HTR-8/SVneo (cell line): ENCODE measurements around the gene PCGF2.

ENCODE experiments used
- DNase-seq: peaks from one replicate; pipeline ENCODE4 v3.0.0; 2011; ENCODE audit warnings: low spot score, mixed read lengths; ENCODE audit not compliant: insufficient read length
- FAIRE-seq: peaks from 2 replicates; lab custom pipeline; 2011; peaks lifted over from hg19 to GRCh38; lab: Jason Lieb, UNC

PCGF2 gene

GRCh38 chr17:38721802-38722201 lies 26.3 kb downstream of the PCGF2 start:
- DNase-seq (no peak), FAIRE-seq (no peak)

GRCh38 chr17:38720941-38721340 lies 27.2 kb downstream of the PCGF2 start:
- DNase-seq (no peak), FAIRE-seq (no peak)

GRCh38 chr17:38719943-38720641 lies 28.0 kb downstream of the PCGF2 start:
- FAIRE-seq (no peak), DNase-seq (no peak)

- FAIRE-seq (no peak), DNase-seq (no peak)
These were observed 28.7 kb downstream of the PCGF2 start for GRCh38 chr17:38719289-38719942.

- DNase-seq = no peak
- FAIRE-seq = no peak
These were observed 30.9 kb downstream of the PCGF2 start for GRCh38 chr17:38717139-38717745.

- no peak for FAIRE-seq
- DNase-seq = no peak
These were observed 31.6 kb downstream of the PCGF2 start for GRCh38 chr17:38716368-38717005.

- DNase-seq (no peak), FAIRE-seq (no peak)
These were observed 32.8 kb downstream of the PCGF2 start for GRCh38 chr17:38715216-38715943.

- FAIRE-seq = no peak
- no peak for DNase-seq
These were observed 34.6 kb downstream of the PCGF2 start for GRCh38 chr17:38713456-38714075.

GRCh38 chr17:38712593-38712992 lies 35.5 kb downstream of the PCGF2 start:
- DNase-seq (no peak), FAIRE-seq (no peak)

- FAIRE-seq (no peak), DNase-seq (no peak)
These were observed 36.2 kb downstream of the PCGF2 start for GRCh38 chr17:38711792-38712571.

GRCh38 chr17:38710985-38711384 lies 37.2 kb downstream of the PCGF2 start:
- FAIRE-seq = no peak
- no peak for DNase-seq

GRCh38 chr17:38710604-38710962 lies 37.6 kb downstream of the PCGF2 start:
- FAIRE-seq = no peak
- DNase-seq = no peak

- FAIRE-seq = no peak
These were observed 38.1 kb downstream of the PCGF2 start for GRCh38 chr17:38709864-38710603.

GRCh38 chr17:38709104-38709820 lies 38.9 kb downstream of the PCGF2 start:
- no peak for DNase-seq
- no peak for FAIRE-seq

More at GRCh38 chr17:38709864-38710603, 38.1 kb downstream of the PCGF2 start:
- DNase-seq = no peak

- no peak for DNase-seq
- FAIRE-seq = no peak
These were observed 40.3 kb downstream of the PCGF2 start for GRCh38 chr17:38707678-38708351.

- DNase-seq (no peak), FAIRE-seq (no peak)
These were observed 41.5 kb downstream of the PCGF2 start for GRCh38 chr17:38706505-38707216.
